GM23338 (cell line): ENCODE results near the gene BEGAIN. TPM values are rescaled to one million over a fixed set of nuclear protein-coding genes. Genes with fewer than 3 reads are reported as not detected.

Source experiments
- ATAC-seq: fragments of 200-7000 bp; cut with Tn5 transposase; 3 replicates; pipeline ENCODE4 v1.9.1; 2020
- DNase-seq: peaks from one replicate; pipeline ENCODE4 v3.0.0-alpha.2; 2015; ENCODE audit warnings: low spot score
- H2AFZ ChIP-seq: fragments of 200-600 bp; sonication (generic); 2 replicates; pipeline ENCODE4 v1.8.0; 2016; ENCODE audit warnings: antibody characterized with exemption, mild to moderate bottlenecking, moderate library complexity
- H3F3A ChIP-seq: fragments of 200-600 bp; sonication (generic); replicated peaks from 2 replicates; pipeline ENCODE4 v1.8.0; 2017; ENCODE audit warnings: antibody characterized with exemption, mixed run types, low read depth
- H3K27ac ChIP-seq: fragments of 200-600 bp; sonication (generic); 2 replicates; pipeline ENCODE4 v1.6.1; 2016; ENCODE audit warnings: low read depth
- H3K27me3 ChIP-seq: fragments of 200-600 bp; sonication (generic); 2 replicates; pipeline ENCODE4 v1.8.0; 2016; ENCODE audit warnings: mild to moderate bottlenecking, mixed run types, moderate library complexity; ENCODE audit not compliant: insufficient read depth
- H3K36me3 ChIP-seq: fragments of 200-600 bp; sonication (generic); 2 replicates; pipeline ENCODE4 v1.8.0; 2016; ENCODE audit warnings: mild to moderate bottlenecking; ENCODE audit not compliant: insufficient read depth
- H3K4me1 ChIP-seq: fragments of 200-600 bp; sonication (generic); 2 replicates; pipeline ENCODE4 v1.8.0; 2016; ENCODE audit warnings: mild to moderate bottlenecking, moderate library complexity; ENCODE audit not compliant: insufficient read depth
- H3K4me2 ChIP-seq: fragments of 200-600 bp; sonication (generic); 2 replicates; pipeline ENCODE4 v1.7.1; 2017; ENCODE audit warnings: mixed run types
- H3K4me3 ChIP-seq: fragments of 200-600 bp; sonication (generic); 2 replicates; pipeline ENCODE4 v1.6.1; 2016; ENCODE audit warnings: mixed run types
- H3K79me2 ChIP-seq: fragments of 200-600 bp; sonication (generic); replicated peaks from 2 replicates; pipeline ENCODE4 v1.8.0; 2017; ENCODE audit warnings: mild to moderate bottlenecking; ENCODE audit not compliant: insufficient read depth
- H3K9me2 ChIP-seq: fragments of 200-600 bp; sonication (generic); 2 replicates; pipeline ENCODE4 v1.8.0; 2017; ENCODE audit not compliant: insufficient read depth
- H4K20me1 ChIP-seq: fragments of 200-600 bp; sonication (generic); replicated peaks from 2 replicates; pipeline ENCODE4 v1.8.0; 2017; ENCODE audit warnings: mild to moderate bottlenecking; ENCODE audit not compliant: insufficient read depth
- H3K27ac Mint-ChIP-seq: 2 replicates; pipeline ENCODE4 v1.8.0; 2020; ENCODE audit warnings: inconsistent platforms, mild to moderate bottlenecking, moderate library complexity, mixed read lengths
- H3K27me3 Mint-ChIP-seq: 3 replicates; pipeline ENCODE4 v1.8.0; 2022; ENCODE audit warnings: low read depth, mild to moderate bottlenecking, moderate library complexity, mixed read lengths, inconsistent platforms; ENCODE audit not compliant: insufficient read depth, poor library complexity
- H3K36me3 Mint-ChIP-seq: 3 replicates; pipeline ENCODE4 v1.8.0; 2021; ENCODE audit warnings: low read depth, mild to moderate bottlenecking, inconsistent platforms, moderate library complexity, mixed read lengths
- H3K4me1 Mint-ChIP-seq: 3 replicates; pipeline ENCODE4 v1.8.0; 2020; ENCODE audit warnings: mild to moderate bottlenecking, inconsistent platforms, mixed read lengths
- H3K4me3 Mint-ChIP-seq: 3 replicates; pipeline ENCODE4 v1.8.0; 2021; ENCODE audit warnings: moderate library complexity, mild to moderate bottlenecking, inconsistent platforms, mixed read lengths
- H3K9me3 Mint-ChIP-seq: 3 replicates; pipeline ENCODE4 v1.8.0; 2020; ENCODE audit warnings: moderate library complexity, mild to moderate bottlenecking, inconsistent platforms, mixed read lengths
- ETS1 ChIP-seq: IDR thresholded peaks from 2 replicates; pipeline ENCODE4 v1.6.1; 2016; ENCODE audit warnings: antibody characterized with exemption
- EZH2phosphoT487 ChIP-seq: fragments of 200-600 bp; sonication (generic); IDR thresholded peaks from one replicate; pipeline ENCODE4 v1.8.1; 2018; ENCODE audit warnings: antibody characterized with exemption; ENCODE audit not compliant: unreplicated experiment
- JUNB ChIP-seq: IDR thresholded peaks from one replicate; pipeline ENCODE4 v1.6.1; 2016; ENCODE audit warnings: antibody characterized with exemption; ENCODE audit not compliant: unreplicated experiment
- NANOG ChIP-seq: IDR thresholded peaks from 2 replicates; pipeline ENCODE4 v1.6.1; 2016; ENCODE audit warnings: antibody characterized with exemption, borderline replicate concordance
- POLR2AphosphoS5 ChIP-seq: IDR thresholded peaks from 2 replicates; pipeline ENCODE4 v1.6.1; 2016; ENCODE audit warnings: antibody characterized with exemption, low read depth
- REST ChIP-seq: IDR thresholded peaks from one replicate; pipeline ENCODE4 v1.6.1; 2018; ENCODE audit warnings: antibody characterized with exemption; ENCODE audit not compliant: unreplicated experiment
- STAT1 ChIP-seq: IDR thresholded peaks from one replicate; pipeline ENCODE4 v1.6.1; 2016; ENCODE audit warnings: antibody characterized with exemption; ENCODE audit not compliant: unreplicated experiment
- ZNF114 ChIP-seq: fragments of 250-450 bp; sonication (Bioruptor Pico); IDR thresholded peaks from 2 replicates; pipeline ENCODE4 v1.5.0; 2020; ENCODE audit warnings: mild to moderate bottlenecking, moderate library complexity
- ZNF331 ChIP-seq: fragments of 250-450 bp; sonication (Bioruptor Pico); IDR thresholded peaks from 2 replicates; pipeline ENCODE4 v1.5.0; 2020; ENCODE audit warnings: low read depth, mild to moderate bottlenecking, moderate library complexity
- ZNF462 ChIP-seq: fragments of 250-450 bp; sonication (Bioruptor Pico); IDR thresholded peaks from 2 replicates; pipeline ENCODE4 v1.5.0; 2020; ENCODE audit warnings: mild to moderate bottlenecking, moderate library complexity
- polyA plus RNA-seq: library from polyadenylated mRNA; unstranded; fragments of >200 nt; fragmentation: Nextera tagmentation; extraction: Ambion mirVana; gene quantifications from 2 replicates; pipeline ENCODE4 v1.2.1, GENCODE V29; 2016
- total RNA-seq: library from RNA; depleted of rRNA; stranded (reverse); fragments of >200 nt; shearing (Covaris generic); gene quantifications from 2 replicates; pipeline ENCODE4 v1.2.3, GENCODE V29; 2014

Gene BEGAIN
- total and polyA plus RNA-seq, 2 experiments from 2014 or later: 0.60 to 2.4 TPM

- Histone ChIP-seq H3K4me2 (no peak overlapping the region), H3K9me2 (no peaks in the 10 kb centered on the region), H3K27ac (no peak overlapping the region), H4K20me1 (no peaks in the 10 kb centered on the region), H3F3A (no peaks in the 10 kb centered on the region), H3K27me3 (peaks cover 32% of the 10 kb centered on the region), H3K79me2 (no peaks in the 10 kb centered on the region), H3K36me3 (no peaks in the 10 kb centered on the region), H3K4me1 (no peaks in the 10 kb centered on the region; the same call in 1 of the 2 replicates), H2AFZ (no peak overlapping the region), H3K4me3 (no peak overlapping the region)
- Mint-ChIP-seq H3K4me3 (no peak overlapping the region), H3K4me1 (peaks cover 9% of the 10 kb centered on the region), H3K27me3 (peaks cover 30% of the 10 kb centered on the region), H3K36me3 (no peaks in the 10 kb centered on the region), H3K27ac (no peak overlapping the region), H3K9me3 (no peaks in the 10 kb centered on the region)
- DNase-seq (no peak), ATAC-seq (no peak)
- no peak for TF ChIP-seq ZNF331 (CRISPR knock-in tag)
These were observed 2.7 kb upstream of the BEGAIN start for GRCh38 chr14:100589760-100590469.

GRCh38 chr14:100589071-100589759, 2.0 kb upstream of the BEGAIN start:
- no peaks in the 10 kb centered on the region for H3F3A ChIP-seq
- ATAC-seq (peak; percentile 17), DNase-seq (peak; percentile 38)
- no peaks in the 10 kb centered on the region for H3K36me3 Mint-ChIP-seq
- H3K27me3 ChIP-seq: peaks cover 32% of the 10 kb centered on the region
- no peaks in the 10 kb centered on the region; the same call in 1 of the 2 replicates for H3K4me1 ChIP-seq
- no peaks in the 10 kb centered on the region for H3K9me2 ChIP-seq
- H3K27me3 Mint-ChIP-seq: peaks cover 30% of the 10 kb centered on the region
- no peaks in the 10 kb centered on the region for H3K79me2 ChIP-seq
- no peak overlapping the region for H3K4me3 ChIP-seq
- H3K4me1 Mint-ChIP-seq: peaks cover 9% of the 10 kb centered on the region
- H3K4me2 ChIP-seq: no peak overlapping the region
- no peak overlapping the region for H3K4me3 Mint-ChIP-seq
- no peaks in the 10 kb centered on the region for H3K9me3 Mint-ChIP-seq
- H3K27ac Mint-ChIP-seq: no peak overlapping the region
- H2AFZ ChIP-seq: no peak overlapping the region
- no peaks in the 10 kb centered on the region for H3K36me3 ChIP-seq
- H3K27ac ChIP-seq: no peak overlapping the region
- no peaks in the 10 kb centered on the region for H4K20me1 ChIP-seq
- no peak for TF ChIP-seq STAT1
- TF ChIP-seq EZH2phosphoT487: no peak
- no peak for TF ChIP-seq POLR2AphosphoS5
- no peak for TF ChIP-seq REST
- TF ChIP-seq ZNF331 (CRISPR knock-in tag): no peak
- no peak for TF ChIP-seq JUNB
- no peak for TF ChIP-seq ZNF462 (CRISPR knock-in tag)
- no peak for TF ChIP-seq NANOG
- TF ChIP-seq ETS1: no peak
- no peak for TF ChIP-seq ZNF114 (CRISPR knock-in tag)
